Activated CD4-positive, alpha-beta T cell treated with anti-CD3 and anti-CD28 coated beads for 4 hours (primary cell): Measurements from ENCODE around the gene TRIM25.

Experiments used
- DNase-seq, 2 donors: peaks; one replicate each; pipeline ENCODE4 v3.0.0-alpha.2; 2020

The TRIM25 gene

GRCh38 chr17:56925088-56925487 is 11.2 kb upstream of the TRIM25 start:
- DNase-seq: no peak

- no peak for DNase-seq
Measured at GRCh38 chr17:56919717-56920116, 5.9 kb upstream of the TRIM25 start.

GRCh38 chr17:56918916-56919315 is 5.1 kb upstream of the TRIM25 start:
- DNase-seq: no peak

- no peak for DNase-seq
Measured at GRCh38 chr17:56917559-56918296, 3.9 kb upstream of the TRIM25 start.

GRCh38 chr17:56914581-56915273 is 878 bp upstream of the TRIM25 start:
- no peak for DNase-seq

GRCh38 chr17:56913353-56913866 is 439 bp downstream of the TRIM25 start:
- DNase-seq: no peak

- no peak for DNase-seq
Measured at GRCh38 chr17:56913000-56913311, 893 bp downstream of the TRIM25 start.

- DNase-seq: no peak
Measured at GRCh38 chr17:56912105-56912999, 1.5 kb downstream of the TRIM25 start.

GRCh38 chr17:56910509-56911235 is 3.2 kb downstream of the TRIM25 start:
- no peak for DNase-seq

GRCh38 chr17:56909742-56910508 is 3.9 kb downstream of the TRIM25 start:
- no peak for DNase-seq

- DNase-seq: peak in 1 of 2 donors; percentile 15
Measured at GRCh38 chr17:56908001-56908542, 5.8 kb downstream of the TRIM25 start.

GRCh38 chr17:56903560-56903959 is 10.3 kb downstream of the TRIM25 start:
- DNase-seq: no peak

GRCh38 chr17:56902348-56902747 is 11.5 kb downstream of the TRIM25 start:
- no peak for DNase-seq

- DNase-seq: no peak
Measured at GRCh38 chr17:56899403-56899802, 14.4 kb downstream of the TRIM25 start.

GRCh38 chr17:56898874-56899273 is 15.0 kb downstream of the TRIM25 start:
- no peak for DNase-seq

- DNase-seq: no peak
Measured at GRCh38 chr17:56897646-56898424, 16.0 kb downstream of the TRIM25 start.

- no peak for DNase-seq
Measured at GRCh38 chr17:56896968-56897359, 16.9 kb downstream of the TRIM25 start.

GRCh38 chr17:56896217-56896967 is 17.5 kb downstream of the TRIM25 start:
- DNase-seq: no peak

- no peak for DNase-seq
Measured at GRCh38 chr17:56894859-56895455, 18.9 kb downstream of the TRIM25 start.

- DNase-seq: no peak
Measured at GRCh38 chr17:56893503-56893902, 20.3 kb downstream of the TRIM25 start.
